NCI-H2227 treated with DMSO at 0.1 percent for 48 hours (cell line): ENCODE results near the gene TOR4A.

Source experiments
- DNase-seq: peaks from one replicate; lab custom pipeline; 2025; lab: John Stamatoyannopoulos, UW

The TOR4A gene

GRCh38 chr9:137295849-137296669 is 18.5 kb downstream of the TOR4A start:
- DNase-seq = no peak

- no peak for DNase-seq
These were observed 19.4 kb downstream of the TOR4A start for GRCh38 chr9:137296670-137297664.

GRCh38 chr9:137297966-137298365 is 20.4 kb downstream of the TOR4A start:
- DNase-seq = no peak

- no peak for DNase-seq
These were observed 21.1 kb downstream of the TOR4A start for GRCh38 chr9:137298401-137299202.

GRCh38 chr9:137299203-137299565 is 21.7 kb downstream of the TOR4A start:
- no peak for DNase-seq

GRCh38 chr9:137299938-137300337 is 22.4 kb downstream of the TOR4A start:
- peak; percentile 5 for DNase-seq

- DNase-seq = peak; percentile 32
These were observed 23.1 kb downstream of the TOR4A start for GRCh38 chr9:137300567-137301080.

GRCh38 chr9:137301081-137301947 is 23.8 kb downstream of the TOR4A start:
- peak; percentile 23 for DNase-seq

- peak; percentile 60 for DNase-seq
These were observed 24.6 kb downstream of the TOR4A start, which contains the start of gene NRARP for GRCh38 chr9:137302118-137302448. Gene NRARP, minus strand, starts transcription at chr9:137302271. Its CDS starts 343 bp downstream, at chr9:137301928.

GRCh38 chr9:137302449-137303150 is 25.1 kb downstream of the TOR4A start:
- DNase-seq = no peak

GRCh38 chr9:137303151-137303892 is 25.8 kb downstream of the TOR4A start:
- DNase-seq = no peak

- no peak for DNase-seq
These were observed 26.4 kb downstream of the TOR4A start for GRCh38 chr9:137303893-137304382.

- no peak for DNase-seq
These were observed 27.0 kb downstream of the TOR4A start for GRCh38 chr9:137304383-137305059.

- no peak for DNase-seq
These were observed 27.7 kb downstream of the TOR4A start for GRCh38 chr9:137305060-137305797.

- DNase-seq = no peak
These were observed 28.2 kb downstream of the TOR4A start for GRCh38 chr9:137305798-137306065.

GRCh38 chr9:137306066-137306849 is 28.7 kb downstream of the TOR4A start:
- no peak for DNase-seq

- no peak for DNase-seq
These were observed 29.3 kb downstream of the TOR4A start for GRCh38 chr9:137306850-137307254.
